ENCODE measurements around the gene INPPL1. TPM values are rescaled to one million over a fixed set of nuclear protein-coding genes. Genes with fewer than 3 reads are reported as not detected.

INPPL1 gene
- total and polyA plus RNA-seq, 10 of the 15 experiments (the other 5 are each of a cell fraction or from before 2014, with no cell fraction given): 0.47 to 116 (median 43.4) TPM

GRCh38 chr11:72274435-72274834 lies 49.9 kb downstream of the INPPL1 start (continued):
- TF ChIP-seq HSF1 (IDR thresholded peaks at IDR 0.05; ENCODE audit: low read depth, low read length): no peak
- TF ChIP-seq, protein P1, sequence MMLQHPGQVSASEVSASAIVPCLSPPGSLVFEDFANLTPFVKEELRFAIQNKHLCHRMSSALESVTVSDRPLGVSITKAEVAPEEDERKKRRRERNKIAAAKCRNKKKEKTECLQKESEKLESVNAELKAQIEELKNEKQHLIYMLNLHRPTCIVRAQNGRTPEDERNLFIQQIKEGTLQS (IDR thresholded peaks at IDR 0.05; ENCODE audit: borderline replicate concordance, extremely low read depth, low read depth, low read length): no peak

DNA sequence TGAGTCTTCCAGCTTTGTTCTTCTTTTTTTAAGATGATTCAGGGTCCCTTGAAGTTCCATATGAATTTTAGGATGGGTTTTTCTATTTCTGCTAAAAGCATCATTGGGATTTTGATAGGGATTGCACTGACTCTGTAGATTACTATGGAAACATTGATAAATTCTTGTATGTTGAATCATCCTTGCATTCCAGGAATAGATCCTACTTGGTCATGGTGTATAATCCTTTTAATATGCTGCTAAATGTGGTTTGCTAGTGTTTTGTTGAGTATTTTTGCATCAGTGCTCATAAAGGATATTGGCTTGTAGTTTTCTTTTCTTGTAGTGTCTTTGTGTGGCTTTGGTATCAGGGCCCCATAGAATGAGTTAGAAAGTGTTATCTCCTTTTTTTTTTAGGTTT lies 54.3 kb downstream of the INPPL1 start:
- BruUV-seq (replicated peaks): no TSS peak
- in situ Hi-C loops (cut with MboI): no loop called here
- ChIA-PET POLR2A (no interaction called here), CTCF (interaction anchor here (0.6 kb wide), 1 partner anchor 68 kb away, joined by 3 read pairs; no protein-coding TSS in a partner anchor), SMC1A (ENCODE audit: uncharacterized antibody, unreplicated experiment) (no interaction called here), RAD21 (ENCODE audit: unreplicated experiment) (no interaction called here)
- Histone ChIP-seq H3K9ac (ENCODE audit: control insufficient read depth, insufficient read depth, low read length) (no peak overlapping the region), H2AFZ (ENCODE audit: control insufficient read depth, low read depth, low read length) (no peak overlapping the region), H3K4me3 (no peak overlapping the region), H3K79me2 (ENCODE audit: control insufficient read depth, insufficient read depth, low read length) (no peaks in the 10 kb centered on the region), H3K4me2 (ENCODE audit: control insufficient read depth, insufficient read depth) (no peak overlapping the region), H3K4me1 (ENCODE audit: control insufficient read depth, insufficient read depth, low read length) (no peaks in the 10 kb centered on the region), H3K36me3 (ENCODE audit: control insufficient read depth in 2 of 2, insufficient read depth in 2 of 2, low read length in 1 of 2) (no peaks in the 10 kb centered on the region), H3K27me3 (replicated peaks in 1 of 2; ENCODE audit: control insufficient read depth in 2 of 2, insufficient read depth in 2 of 2, low read length in 1 of 2) (no peaks in the 10 kb centered on the region; a peak in 1 of 4 replicates), H3K27ac (ENCODE audit: control insufficient read depth, insufficient read depth) (no peak overlapping the region), H4K20me1 (ENCODE audit: control insufficient read depth, insufficient read depth) (no peaks in the 10 kb centered on the region), H3K9me3 (replicated peaks; ENCODE audit: control insufficient read depth, insufficient read depth, low read length) (no peaks in the 10 kb centered on the region; the same call in 2 of the 3 replicates)
- FAIRE-seq: no peak
- no peak for ATAC-seq
- DNase-seq (ENCODE audit: low read depth, low spot score): no peak
- intact Hi-C loops (cut with micrococcal nuclease; ENCODE audit: unreplicated experiment): no loop called here
- TF ChIP-seq YY1 (IDR thresholded peaks at IDR 0.05; ENCODE audit: low read depth, low read length): no peak
- no peak for TF ChIP-seq SKIL (IDR thresholded peaks at IDR 0.05; ENCODE audit: low read depth, poor library complexity, severe bottlenecking)
- TF ChIP-seq SMARCA5 (IDR thresholded peaks at IDR 0.05): no peak
- TF ChIP-seq, protein P2, sequence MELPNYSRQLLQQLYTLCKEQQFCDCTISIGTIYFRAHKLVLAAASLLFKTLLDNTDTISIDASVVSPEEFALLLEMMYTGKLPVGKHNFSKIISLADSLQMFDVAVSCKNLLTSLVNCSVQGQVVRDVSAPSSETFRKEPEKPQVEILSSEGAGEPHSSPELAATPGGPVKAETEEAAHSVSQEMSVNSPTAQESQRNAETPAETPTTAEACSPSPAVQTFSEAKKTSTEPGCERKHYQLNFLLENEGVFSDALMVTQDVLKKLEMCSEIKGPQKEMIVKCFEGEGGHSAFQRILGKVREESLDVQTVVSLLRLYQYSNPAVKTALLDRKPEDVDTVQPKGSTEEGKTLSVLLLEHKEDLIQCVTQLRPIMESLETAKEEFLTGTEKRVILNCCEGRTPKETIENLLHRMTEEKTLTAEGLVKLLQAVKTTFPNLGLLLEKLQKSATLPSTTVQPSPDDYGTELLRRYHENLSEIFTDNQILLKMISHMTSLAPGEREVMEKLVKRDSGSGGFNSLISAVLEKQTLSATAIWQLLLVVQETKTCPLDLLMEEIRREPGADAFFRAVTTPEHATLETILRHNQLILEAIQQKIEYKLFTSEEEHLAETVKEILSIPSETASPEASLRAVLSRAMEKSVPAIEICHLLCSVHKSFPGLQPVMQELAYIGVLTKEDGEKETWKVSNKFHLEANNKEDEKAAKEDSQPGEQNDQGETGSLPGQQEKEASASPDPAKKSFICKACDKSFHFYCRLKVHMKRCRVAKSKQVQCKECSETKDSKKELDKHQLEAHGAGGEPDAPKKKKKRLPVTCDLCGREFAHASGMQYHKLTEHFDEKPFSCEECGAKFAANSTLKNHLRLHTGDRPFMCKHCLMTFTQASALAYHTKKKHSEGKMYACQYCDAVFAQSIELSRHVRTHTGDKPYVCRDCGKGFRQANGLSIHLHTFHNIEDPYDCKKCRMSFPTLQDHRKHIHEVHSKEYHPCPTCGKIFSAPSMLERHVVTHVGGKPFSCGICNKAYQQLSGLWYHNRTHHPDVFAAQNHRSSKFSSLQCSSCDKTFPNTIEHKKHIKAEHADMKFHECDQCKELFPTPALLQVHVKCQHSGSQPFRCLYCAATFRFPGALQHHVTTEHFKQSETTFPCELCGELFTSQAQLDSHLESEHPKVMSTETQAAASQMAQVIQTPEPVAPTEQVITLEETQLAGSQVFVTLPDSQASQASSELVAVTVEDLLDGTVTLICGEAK (IDR thresholded peaks at IDR 0.05; ENCODE audit: borderline replicate concordance): no peak
- no peak for TF ChIP-seq HDGF (IDR thresholded peaks at IDR 0.05)
- TF ChIP-seq TCF12 (IDR thresholded peaks at IDR 0.05; ENCODE audit: low read depth, low read length): no peak
- TF ChIP-seq ZBTB11 (CRISPR knock-in tag; IDR thresholded peaks at IDR 0.05): no peak
- no peak for TF ChIP-seq ZNF274 (IDR thresholded peaks at IDR 0.05; ENCODE audit: insufficient read depth, insufficient read length)
- no peak for TF ChIP-seq NFIC (IDR thresholded peaks at IDR 0.05; ENCODE audit: low read depth, low read length)
